HG03039 (cell line): ENCODE measurements around the gene DTD1.
A peak's percentile ranks its signal among the peaks of the same experiment; 100 is the strongest.
"Not testable (repeated sequence)": the region's sequence is repeated elsewhere in the genome, so short reads cannot be mapped to it uniquely, and the experiment has no call there.

Experiments used
- ATAC-seq: cut with Tn5 transposase; IDR thresholded peaks from one replicate; pipeline ENCODE4 v1.9.1; 2021; ENCODE audit warnings: mild to moderate bottlenecking, moderate library complexity; ENCODE audit not compliant: unreplicated experiment

The DTD1 gene

GRCh38 chr20:18738055-18738454 lies 150.2 kb downstream of the DTD1 start:
- ATAC-seq = no peak

DNA sequence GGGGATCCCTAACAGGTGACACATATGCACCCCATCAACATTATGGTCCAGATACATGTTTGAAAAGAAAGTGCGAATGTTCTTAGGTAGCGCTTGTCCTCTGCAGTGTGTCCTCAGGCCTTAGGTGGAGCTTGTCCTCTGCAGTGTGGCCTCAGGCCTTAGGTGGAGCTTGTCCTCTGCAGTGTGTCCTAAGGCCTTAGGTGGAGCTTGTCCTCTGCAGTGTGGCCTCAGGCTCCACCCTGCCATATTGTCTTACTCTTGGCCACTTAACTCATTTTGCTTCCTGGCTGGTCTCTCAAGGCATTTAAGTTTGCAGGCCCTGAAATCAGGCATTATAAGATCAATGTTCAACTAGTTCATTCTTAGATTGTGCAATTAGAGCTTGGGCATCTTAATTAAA lies 151.0 kb downstream of the DTD1 start:
- ATAC-seq = no peak

DNA sequence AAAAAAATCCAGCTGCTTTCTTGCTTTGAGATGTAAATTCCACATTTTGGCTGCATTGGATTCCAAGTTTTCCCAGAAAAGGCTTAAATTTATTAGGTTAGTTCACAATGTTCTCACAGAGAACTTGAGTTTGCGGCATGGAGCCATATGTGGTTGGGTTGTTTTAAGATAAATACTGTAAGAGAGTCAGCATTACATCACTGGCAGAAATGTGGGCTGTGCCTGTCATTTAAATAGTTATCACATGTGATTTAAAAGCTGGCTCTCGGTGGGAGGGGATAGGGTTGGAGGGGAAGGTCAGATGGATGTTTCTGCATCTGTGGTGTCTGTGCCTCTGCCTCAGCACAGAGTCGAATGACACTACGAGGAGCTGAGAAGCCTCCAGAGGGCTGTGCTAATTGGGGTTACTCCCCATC lies 151.9 kb downstream of the DTD1 start:
- ATAC-seq = no peak

DNA sequence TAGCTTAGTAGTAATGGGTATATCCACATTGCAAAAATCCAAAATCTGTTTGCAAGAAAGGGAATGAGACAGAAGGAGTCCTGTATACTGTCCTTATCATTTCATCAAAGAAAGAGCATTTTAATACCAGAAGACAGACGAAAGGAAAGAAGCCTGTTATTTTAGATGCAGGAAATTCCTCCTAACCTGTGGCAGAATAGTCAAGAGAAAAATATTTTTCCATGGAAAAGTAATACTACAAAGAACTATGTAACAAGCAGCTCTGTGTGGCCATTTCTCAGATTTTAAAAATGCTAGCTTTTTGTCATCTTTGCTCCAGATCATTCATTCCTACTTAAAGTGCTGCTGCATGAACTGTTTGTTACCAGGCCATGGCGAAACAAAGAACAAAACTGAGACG lies 152.9 kb downstream of the DTD1 start:
- no peak for ATAC-seq

GRCh38 chr20:18742841-18743240 lies 155.0 kb downstream of the DTD1 start:
- ATAC-seq = no peak

DNA sequence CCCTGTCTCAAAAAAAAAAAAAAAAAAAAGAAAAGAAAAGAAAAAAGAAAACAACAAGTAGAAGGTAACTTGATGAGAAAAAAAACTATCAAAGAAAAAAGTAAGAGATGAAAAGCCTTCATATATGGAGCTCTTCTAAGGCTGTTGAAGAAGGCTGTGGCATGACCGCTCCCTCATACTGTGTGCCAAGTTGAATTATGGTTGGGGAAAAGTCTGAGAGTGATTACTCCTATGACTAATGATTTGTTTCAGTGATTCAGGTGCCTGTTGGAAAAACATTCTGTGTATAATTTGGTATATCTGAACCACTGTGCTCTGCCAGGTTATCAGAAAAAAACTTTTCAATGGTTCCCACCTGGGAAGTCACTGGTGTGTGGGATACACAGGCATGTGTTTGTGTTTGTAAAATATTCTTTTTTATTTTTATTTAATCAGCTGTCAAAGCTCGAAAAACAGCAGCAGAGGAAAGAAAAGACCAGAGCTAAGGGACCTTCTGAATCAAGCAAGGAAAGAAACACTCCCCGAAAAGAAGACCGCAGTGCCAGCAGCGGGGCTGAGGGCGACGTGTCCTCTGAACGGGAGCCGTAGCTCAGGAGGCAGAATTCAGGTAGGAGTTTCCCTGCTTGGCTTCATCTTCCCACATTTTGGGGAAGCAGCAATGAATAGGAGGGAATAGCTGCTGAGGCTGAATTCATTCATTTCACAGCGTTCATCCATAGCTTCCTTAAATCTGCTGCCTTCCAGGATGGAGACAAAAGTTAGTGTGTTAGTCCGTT lies 156.0 kb downstream of the DTD1 start:
- no peak for ATAC-seq

DNA sequence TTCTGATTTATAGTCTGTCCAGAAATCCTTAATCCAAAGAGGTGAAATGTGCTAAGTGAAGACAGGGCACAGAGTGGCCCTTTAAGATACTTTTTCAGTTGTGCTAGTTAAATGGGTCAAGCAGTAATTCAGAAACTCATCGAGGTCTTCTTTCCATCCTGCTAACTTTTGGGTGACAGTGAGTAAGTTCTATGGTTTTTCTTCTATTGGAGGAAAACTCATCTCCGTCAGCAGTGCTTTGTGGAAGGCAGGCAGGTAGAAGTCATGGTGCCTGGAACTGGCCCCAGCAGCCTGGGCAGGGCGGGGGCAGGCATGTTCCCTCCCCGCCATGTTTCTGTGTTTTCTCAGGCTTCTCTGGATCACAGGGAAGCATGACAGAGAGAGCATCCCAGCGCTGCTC lies 159.2 kb downstream of the DTD1 start:
- ATAC-seq = no peak

GRCh38 chr20:18748987-18749386 lies 161.1 kb downstream of the DTD1 start:
- ATAC-seq = no peak

- ATAC-seq = no peak
Observed at GRCh38 chr20:18749528-18749927, 161.7 kb downstream of the DTD1 start.

DNA sequence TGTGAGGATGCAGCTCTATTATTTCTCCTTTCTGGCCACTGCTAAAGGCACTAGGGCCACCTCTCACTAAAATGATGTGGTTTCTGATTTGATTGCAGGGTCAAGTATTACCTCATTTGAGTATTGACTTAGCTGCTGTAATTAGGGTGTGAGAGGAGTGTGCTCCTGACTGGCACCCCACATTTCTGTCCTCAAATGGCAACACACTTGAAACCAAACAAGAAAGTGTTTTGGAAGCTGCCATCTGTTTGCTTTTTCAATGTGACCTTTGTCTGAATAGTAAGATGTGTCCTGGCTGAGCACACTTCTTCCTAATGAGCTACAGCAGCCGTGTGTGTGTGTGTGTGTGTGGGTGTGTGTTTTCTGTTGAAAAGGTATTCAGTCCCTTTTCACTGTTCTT lies 162.9 kb downstream of the DTD1 start:
- no peak for ATAC-seq

GRCh38 chr20:18754030-18754652 lies 166.3 kb downstream of the DTD1 start:
- peak; percentile 96 for ATAC-seq

DNA sequence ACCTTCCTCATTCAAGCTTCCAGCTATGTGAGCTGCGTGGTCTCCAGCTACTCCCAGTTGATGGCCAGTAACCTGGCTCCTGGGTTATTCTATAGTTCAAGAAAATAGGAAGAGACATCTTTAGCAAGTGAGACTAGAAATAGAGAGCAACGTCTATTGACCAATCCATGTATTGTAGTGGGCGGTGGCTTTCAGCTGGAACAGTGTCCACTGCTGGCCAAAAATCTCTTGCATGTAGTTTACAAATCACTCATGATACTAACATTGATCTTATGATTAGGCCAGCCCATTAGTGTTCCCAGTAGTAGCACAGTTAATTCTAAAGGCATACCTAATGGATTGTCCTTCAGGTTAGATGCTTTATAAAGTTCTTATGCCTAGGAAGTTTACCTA lies 166.8 kb downstream of the DTD1 start:
- ATAC-seq = no peak

DNA sequence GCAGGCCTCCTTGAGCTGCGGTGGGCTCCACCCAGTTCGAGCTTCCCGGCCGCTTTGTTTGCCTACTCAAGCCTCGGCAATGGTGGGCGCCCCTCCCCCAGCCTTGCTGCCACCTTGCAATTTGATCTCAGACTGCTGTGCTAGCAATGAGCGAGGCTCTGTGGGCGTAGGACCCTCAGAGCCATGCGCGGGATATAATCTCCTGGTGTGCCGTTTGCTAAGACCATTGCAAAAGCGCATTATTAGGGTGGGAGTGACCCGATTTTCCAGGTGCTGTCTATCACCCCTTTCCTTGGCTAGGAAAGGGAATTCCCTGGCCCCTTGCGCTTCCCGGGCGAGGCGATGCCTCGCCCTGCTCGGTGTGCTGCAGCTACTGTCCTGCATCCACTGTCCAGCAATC lies 173.0 kb downstream of the DTD1 start:
- not testable (repeated sequence) for ATAC-seq

GRCh38 chr20:18767676-18768075 lies 179.8 kb downstream of the DTD1 start:
- ATAC-seq = no peak

DNA sequence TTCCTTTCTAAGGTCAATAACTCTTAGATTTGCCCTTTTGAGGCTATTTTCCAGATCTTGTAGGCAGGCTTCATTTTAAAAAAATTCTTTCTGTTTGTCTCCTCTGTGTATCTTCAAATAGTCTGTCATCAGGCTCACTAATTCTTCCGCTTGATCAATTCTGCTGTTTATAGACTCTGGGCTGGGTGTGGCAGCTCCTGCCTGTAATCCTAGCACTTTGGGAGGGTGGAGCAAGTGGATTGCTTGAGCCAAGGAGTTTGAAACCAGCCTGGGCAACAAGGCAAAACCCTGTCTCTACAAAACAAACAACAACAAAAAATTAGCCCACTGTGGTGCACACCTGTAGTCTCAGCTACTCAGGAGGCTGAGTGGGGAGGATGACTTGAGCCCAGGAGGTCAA lies 185.7 kb downstream of the DTD1 start:
- no peak for ATAC-seq

GRCh38 chr20:18774207-18774606 lies 186.4 kb downstream of the DTD1 start:
- no peak for ATAC-seq

GRCh38 chr20:18775633-18776032 lies 187.8 kb downstream of the DTD1 start:
- no peak for ATAC-seq

GRCh38 chr20:18778690-18779392 lies 191.0 kb downstream of the DTD1 start:
- no peak for ATAC-seq

DNA sequence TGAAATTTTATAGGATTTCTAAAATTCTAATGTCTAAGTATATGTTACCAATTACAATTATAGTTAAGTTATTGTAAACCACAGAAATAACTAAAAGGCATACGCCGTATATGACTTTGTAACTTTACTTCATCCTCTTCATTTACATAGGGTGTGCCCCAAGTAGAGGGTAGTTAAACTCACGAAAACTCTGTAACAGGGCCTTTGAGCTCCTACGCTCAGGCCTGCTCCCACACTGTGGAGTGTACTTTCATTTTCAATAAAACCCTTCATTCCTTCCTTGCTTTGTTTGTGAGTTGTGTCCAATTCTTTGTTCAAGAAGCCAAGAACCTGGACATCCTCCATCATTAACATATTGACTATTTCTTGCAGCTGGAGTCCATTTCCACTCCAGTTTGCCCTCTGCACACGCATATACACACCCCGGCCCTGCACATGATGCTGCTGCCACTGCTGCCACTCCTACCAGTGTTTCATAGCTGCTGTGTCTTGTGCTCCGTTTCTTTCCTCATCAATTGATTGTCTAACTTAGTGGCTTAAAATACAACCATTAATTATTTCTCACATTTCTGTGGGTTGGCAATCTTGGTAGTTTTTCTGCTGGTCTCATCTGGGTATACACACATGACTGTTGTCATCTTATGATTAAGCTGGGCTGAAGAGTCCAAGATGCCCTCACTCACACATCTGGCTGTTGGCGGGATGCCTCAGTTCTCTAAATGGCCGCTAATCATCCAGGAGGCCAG lies 192.7 kb downstream of the DTD1 start:
- ATAC-seq = no peak

DNA sequence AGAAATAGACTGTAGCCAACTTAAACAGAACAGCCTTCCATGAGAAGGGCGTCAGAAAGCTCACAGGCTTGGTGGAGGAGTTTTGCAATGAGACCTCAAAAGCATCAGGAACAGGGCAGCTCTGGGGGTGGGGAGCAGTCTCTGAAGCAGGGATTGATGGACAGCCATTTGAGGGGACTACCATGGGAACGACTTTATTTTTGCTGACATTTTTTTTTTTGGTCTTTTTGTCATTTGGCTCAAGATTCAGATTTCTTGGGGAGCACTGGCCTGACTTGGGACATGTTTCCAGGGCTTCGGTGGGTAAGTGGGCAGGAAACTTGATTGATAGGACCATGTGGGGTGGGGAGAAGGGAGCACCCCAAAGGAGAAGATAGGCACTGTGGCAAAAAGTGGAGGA lies 193.7 kb downstream of the DTD1 start:
- no peak for ATAC-seq

GRCh38 chr20:18783385-18783959 lies 195.6 kb downstream of the DTD1 start:
- no peak for ATAC-seq
